H1 (cell line): Measurements from ENCODE around the gene ESRP2.
A peak's percentile ranks its signal among the peaks of the same experiment; 100 is the strongest.

Source experiments
- CEBPB ChIP-seq: IDR thresholded peaks from 2 replicates; pipeline ENCODE4 v1.6.1; 2012; ENCODE audit warnings: low read depth, low read length
- CHD2 ChIP-seq: IDR thresholded peaks from 2 replicates; pipeline ENCODE4 v1.6.1; 2012; ENCODE audit warnings: low read length, improper control_type of control experiment
- CTCF ChIP-seq, 3 experiments: IDR thresholded peaks; 1 replicate in 2 of 3; 2 replicates in 1 of 3; pipeline versions ENCODE4 v1.5.1 to v1.6.1; 2011; ENCODE audit warnings: low read length in 3 of 3, mild to moderate bottlenecking in 3 of 3, inconsistent platforms in 2 of 3, low read depth in 1 of 3, moderate library complexity in 1 of 3; ENCODE audit not compliant: insufficient read depth in 1 of 3; ENCODE audit errors: control extremely low read depth in 1 of 3
- EP300 ChIP-seq, 2 experiments: IDR thresholded peaks; 1 replicate in 1 of 2; 2 replicates in 1 of 2; pipeline ENCODE4 v1.6.1; 2011 to 2012; ENCODE audit warnings: low read depth in 2 of 2, low read length in 2 of 2, mild to moderate bottlenecking in 2 of 2, borderline replicate concordance in 1 of 2, inconsistent platforms in 1 of 2, moderate library complexity in 1 of 2
- FOSL1 ChIP-seq: IDR thresholded peaks from 2 replicates; pipeline ENCODE4 v1.6.1; 2011; ENCODE audit warnings: mild to moderate bottlenecking, low read depth, low read length, moderate library complexity; ENCODE audit not compliant: insufficient read depth
- KDM4A ChIP-seq: IDR thresholded peaks from one replicate; pipeline ENCODE4 v1.7.1; 2012; ENCODE audit warnings: low read depth, mild to moderate bottlenecking, moderate library complexity, low read length, inconsistent platforms; ENCODE audit not compliant: severe bottlenecking
- POLR2A ChIP-seq, 2 experiments: IDR thresholded peaks; 1 replicate in 1 of 2; 2 replicates in 1 of 2; pipeline ENCODE4 v1.6.1; 2011; ENCODE audit warnings: low read depth in 2 of 2, low read length in 2 of 2, mild to moderate bottlenecking in 2 of 2; ENCODE audit errors: control extremely low read depth in 1 of 2
- POLR2AphosphoS5 ChIP-seq: IDR thresholded peaks from 2 replicates; pipeline ENCODE4 v1.6.1; 2011; ENCODE audit warnings: low read depth, low read length
- RBBP5 ChIP-seq: IDR thresholded peaks from 2 replicates; pipeline ENCODE4 v1.7.1; 2012; ENCODE audit warnings: low read depth, mild to moderate bottlenecking, inconsistent platforms, low read length, moderate library complexity, borderline replicate concordance
- SP2 ChIP-seq: IDR thresholded peaks from 2 replicates; pipeline ENCODE4 v1.6.1; 2012; ENCODE audit warnings: mild to moderate bottlenecking, low read length, inconsistent platforms
- SUZ12 ChIP-seq: fragments of 200-600 bp; sonication (generic); IDR thresholded peaks from 2 replicates; pipeline ENCODE4 v1.6.1; 2012; ENCODE audit warnings: mild to moderate bottlenecking, inconsistent platforms, low read length, moderate library complexity, mixed read lengths
- TEAD4 ChIP-seq: IDR thresholded peaks from 2 replicates; pipeline ENCODE4 v1.6.1; 2012; ENCODE audit warnings: low read depth, low read length, inconsistent platforms, mixed read lengths
- YY1 ChIP-seq: IDR thresholded peaks from 2 replicates; pipeline ENCODE4 v1.6.1; 2011; ENCODE audit warnings: low read depth, mild to moderate bottlenecking, low read length

GRCh38 chr16:68230956-68231355 is 5.0 kb downstream of the ESRP2 start:
- TF ChIP-seq KDM4A (no peak), POLR2AphosphoS5 (0 out of 2 replicates have a peak, but pooled peaks have one; percentile 46), SUZ12 (no peak), POLR2A (IDR thresholded peaks at IDR 0.05; ENCODE audit: control extremely low read depth in 1 of 2, low read depth in 2 of 2, low read length in 2 of 2) (no peak), CTCF (IDR thresholded peaks at IDR 0.05; ENCODE audit: control extremely low read depth in 1 of 3, insufficient read depth in 1 of 3, low read depth in 1 of 3, low read length in 3 of 3) (no peak), FOSL1 (no peak), RBBP5 (no peak), YY1 (no peak), TEAD4 (no peak), SP2 (no peak), EP300 (IDR thresholded peaks at IDR 0.05; ENCODE audit: borderline replicate concordance in 1 of 2, low read depth in 2 of 2, low read length in 2 of 2) (no peak), CHD2 (no peak), CEBPB (no peak)
